HEK293T (cell line): ENCODE measurements around the gene RRP9.

ENCODE experiments used
- ARNT ChIP-seq: fragments of 450-650 bp; IDR thresholded peaks from 2 replicates; pipeline ENCODE4 v1.6.1; 2017; ENCODE audit warnings: mild to moderate bottlenecking
- BHLHE40 ChIP-seq: fragments of 450-650 bp; IDR thresholded peaks from 2 replicates; pipeline ENCODE4 v1.6.1; 2016; ENCODE audit warnings: mild to moderate bottlenecking, moderate library complexity, borderline replicate concordance
- ELF4 ChIP-seq: fragments of 450-650 bp; IDR thresholded peaks from 2 replicates; pipeline ENCODE4 v1.6.1; 2017; ENCODE audit warnings: antibody characterized with exemption
- FOXA1 ChIP-seq: fragments of 450-650 bp; IDR thresholded peaks from 2 replicates; pipeline ENCODE4 v1.6.1; 2016; ENCODE audit warnings: mild to moderate bottlenecking
- FOXM1 ChIP-seq: fragments of 450-650 bp; IDR thresholded peaks from 2 replicates; pipeline ENCODE4 v1.6.1; 2017; ENCODE audit warnings: mild to moderate bottlenecking, borderline replicate concordance
- HDGF ChIP-seq: fragments of 450-650 bp; IDR thresholded peaks from 2 replicates; pipeline ENCODE4 v1.6.1; 2017; ENCODE audit warnings: antibody characterized with exemption, borderline replicate concordance
- LEF1 ChIP-seq: fragments of 450-650 bp; IDR thresholded peaks from 2 replicates; pipeline ENCODE4 v1.6.1; 2017; ENCODE audit warnings: mild to moderate bottlenecking, borderline replicate concordance
- NFRKB ChIP-seq: fragments of 450-650 bp; IDR thresholded peaks from 2 replicates; pipeline ENCODE4 v1.6.1; 2016; ENCODE audit warnings: mild to moderate bottlenecking, moderate library complexity
- SP1 ChIP-seq: fragments of 450-650 bp; IDR thresholded peaks from 2 replicates; pipeline ENCODE4 v1.6.1; 2017
- SUZ12 ChIP-seq: fragments of 450-650 bp; IDR thresholded peaks from 2 replicates; pipeline ENCODE4 v1.6.1; 2016; ENCODE audit warnings: mild to moderate bottlenecking
- TARDBP ChIP-seq: fragments of 450-650 bp; IDR thresholded peaks from 2 replicates; pipeline ENCODE4 v1.6.1; 2016
- ZNF384 ChIP-seq: fragments of 450-650 bp; IDR thresholded peaks from 2 replicates; pipeline ENCODE4 v1.6.1; 2016
- TF ChIP-seq, protein P1 (sequence below): fragments of 450-650 bp; IDR thresholded peaks from 2 replicates; pipeline ENCODE4 v1.6.1; 2016

DNA sequence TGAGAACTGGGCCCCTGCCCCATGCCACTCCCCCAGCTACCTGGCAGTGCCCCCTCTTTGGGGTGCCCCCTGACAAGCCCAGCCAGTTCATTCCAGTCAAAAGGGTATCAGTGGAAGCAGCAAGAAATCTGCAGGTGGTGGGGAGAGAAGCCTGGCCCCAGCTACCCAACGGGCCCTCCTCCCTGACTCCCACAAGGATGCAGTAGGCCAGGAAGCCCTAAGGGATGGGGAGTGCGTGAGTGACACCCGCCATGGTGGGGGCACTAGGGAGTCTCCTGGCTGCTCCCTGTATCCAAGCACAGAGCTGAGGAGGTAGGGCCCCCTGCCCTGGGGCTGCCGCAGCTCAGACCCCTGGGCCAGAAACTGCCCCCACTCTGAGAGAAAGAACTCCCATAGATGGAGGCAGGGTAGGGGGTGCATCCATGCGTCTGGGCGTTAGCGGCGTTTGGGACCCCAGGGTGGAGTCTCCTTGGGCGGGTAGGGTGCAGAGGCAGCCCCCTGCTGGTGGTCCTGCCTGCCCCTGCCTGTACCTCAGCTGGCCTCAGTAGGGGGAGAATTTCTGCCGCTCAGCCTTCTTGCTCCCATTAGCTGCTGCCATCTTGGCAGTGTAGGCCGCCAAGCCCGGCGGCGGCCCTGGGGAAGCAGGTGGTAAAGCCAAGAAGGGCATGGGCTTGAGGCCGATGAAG lies 16.0 kb upstream of the RRP9 start:
- TF ChIP-seq BHLHE40 (no peak), ARNT (no peak), NFRKB (no peak), TARDBP (no peak), SUZ12 (no peak), ELF4 (no peak), HDGF (no peak), FOXA1 (no peak), SP1 (no peak), FOXM1 (no peak), ZNF384 (no peak), LEF1 (no peak)
- TF ChIP-seq, protein P1, sequence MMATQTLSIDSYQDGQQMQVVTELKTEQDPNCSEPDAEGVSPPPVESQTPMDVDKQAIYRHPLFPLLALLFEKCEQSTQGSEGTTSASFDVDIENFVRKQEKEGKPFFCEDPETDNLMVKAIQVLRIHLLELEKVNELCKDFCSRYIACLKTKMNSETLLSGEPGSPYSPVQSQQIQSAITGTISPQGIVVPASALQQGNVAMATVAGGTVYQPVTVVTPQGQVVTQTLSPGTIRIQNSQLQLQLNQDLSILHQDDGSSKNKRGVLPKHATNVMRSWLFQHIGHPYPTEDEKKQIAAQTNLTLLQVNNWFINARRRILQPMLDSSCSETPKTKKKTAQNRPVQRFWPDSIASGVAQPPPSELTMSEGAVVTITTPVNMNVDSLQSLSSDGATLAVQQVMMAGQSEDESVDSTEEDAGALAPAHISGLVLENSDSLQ, result no peak
